Measurements from ENCODE around the gene IDI2. TPM values are rescaled to one million over a fixed set of nuclear protein-coding genes. Genes with fewer than 3 reads are reported as not detected.

Gene IDI2
- total RNA-seq, 1 donor from 2014 or later, result 0.13 TPM

GRCh38 chr10:1064964-1065247, 39.2 kb upstream of the IDI2 start:
- Histone ChIP-seq H3K36me3 (ENCODE audit: control insufficient read depth, insufficient read depth, low read length) (no peaks in the 10 kb centered on the region), H3K27me3 (ENCODE audit: control insufficient read depth, insufficient read depth, low read length) (no peaks in the 10 kb centered on the region), H3K4me3 (ENCODE audit: low read depth, low read length) (no peak overlapping the region)
- DNase-seq (ENCODE audit: low read depth), result no peak
- no peak for TF ChIP-seq CTCF (IDR thresholded peaks at IDR 0.05; ENCODE audit: insufficient read depth, low read length, poor library complexity, severe bottlenecking)

- no peak for DNase-seq (ENCODE audit: low read depth)
- H3K27me3 ChIP-seq (ENCODE audit: control insufficient read depth, insufficient read depth, low read length), result no peaks in the 10 kb centered on the region
- TF ChIP-seq CTCF (IDR thresholded peaks at IDR 0.05; ENCODE audit: insufficient read depth, low read length, poor library complexity, severe bottlenecking), result no peak
- no peaks in the 10 kb centered on the region for H3K36me3 ChIP-seq (ENCODE audit: control insufficient read depth, insufficient read depth, low read length)
- H3K4me3 ChIP-seq (ENCODE audit: low read depth, low read length), result no peak overlapping the region
Observed at GRCh38 chr10:1063232-1063865, 37.7 kb upstream of the IDI2 start.

GRCh38 chr10:1061930-1062774, 36.5 kb upstream of the IDI2 start:
- no peak for DNase-seq (ENCODE audit: low read depth)
- Histone ChIP-seq H3K27me3 (ENCODE audit: control insufficient read depth, insufficient read depth, low read length) (no peaks in the 10 kb centered on the region), H3K4me3 (ENCODE audit: low read depth, low read length) (no peak overlapping the region), H3K36me3 (ENCODE audit: control insufficient read depth, insufficient read depth, low read length) (no peaks in the 10 kb centered on the region)
- TF ChIP-seq CTCF (IDR thresholded peaks at IDR 0.05; ENCODE audit: insufficient read depth, low read length, poor library complexity, severe bottlenecking), result no peak

- Histone ChIP-seq H3K27me3 (ENCODE audit: control insufficient read depth, insufficient read depth, low read length) (no peaks in the 10 kb centered on the region), H3K36me3 (ENCODE audit: control insufficient read depth, insufficient read depth, low read length) (no peaks in the 10 kb centered on the region), H3K4me3 (ENCODE audit: low read depth, low read length) (no peak overlapping the region)
- TF ChIP-seq CTCF (IDR thresholded peaks at IDR 0.05; ENCODE audit: insufficient read depth, low read length, poor library complexity, severe bottlenecking), result no peak
- no peak for DNase-seq (ENCODE audit: low read depth)
Observed at GRCh38 chr10:1059902-1060301, 34.2 kb upstream of the IDI2 start.

- TF ChIP-seq CTCF (IDR thresholded peaks at IDR 0.05; ENCODE audit: insufficient read depth, low read length, poor library complexity, severe bottlenecking), result no peak
- no peaks in the 10 kb centered on the region for H3K36me3 ChIP-seq (ENCODE audit: control insufficient read depth, insufficient read depth, low read length)
- DNase-seq (ENCODE audit: low read depth), result no peak
- H3K4me3 ChIP-seq (ENCODE audit: low read depth, low read length), result no peak overlapping the region
- H3K27me3 ChIP-seq (ENCODE audit: control insufficient read depth, insufficient read depth, low read length), result no peaks in the 10 kb centered on the region
Observed at GRCh38 chr10:1058017-1058416, 32.4 kb upstream of the IDI2 start.
